Testis (tissue), 2 donors: ENCODE measurements around the gene MDM1.

Experiments used
- POLR2A ChIP-seq: fragments of 450-650 bp; IDR thresholded peaks from one replicate; pipeline ENCODE4 v1.6.1; 2017; ENCODE audit warnings: antibody characterized with exemption, mild to moderate bottlenecking, moderate library complexity
- TF ChIP-seq, protein P1 (sequence below), 3 experiments: fragments of 450-650 bp in 2 of 3; fragments of 200-600 bp in 1 of 3; sonication (generic) in 1 of 3; IDR thresholded peaks; one replicate each; pipeline ENCODE4 v1.5.1; 2016 to 2019; ENCODE audit warnings: antibody characterized with exemption in 3 of 3, mild to moderate bottlenecking in 2 of 3, moderate library complexity in 1 of 3

DNA sequence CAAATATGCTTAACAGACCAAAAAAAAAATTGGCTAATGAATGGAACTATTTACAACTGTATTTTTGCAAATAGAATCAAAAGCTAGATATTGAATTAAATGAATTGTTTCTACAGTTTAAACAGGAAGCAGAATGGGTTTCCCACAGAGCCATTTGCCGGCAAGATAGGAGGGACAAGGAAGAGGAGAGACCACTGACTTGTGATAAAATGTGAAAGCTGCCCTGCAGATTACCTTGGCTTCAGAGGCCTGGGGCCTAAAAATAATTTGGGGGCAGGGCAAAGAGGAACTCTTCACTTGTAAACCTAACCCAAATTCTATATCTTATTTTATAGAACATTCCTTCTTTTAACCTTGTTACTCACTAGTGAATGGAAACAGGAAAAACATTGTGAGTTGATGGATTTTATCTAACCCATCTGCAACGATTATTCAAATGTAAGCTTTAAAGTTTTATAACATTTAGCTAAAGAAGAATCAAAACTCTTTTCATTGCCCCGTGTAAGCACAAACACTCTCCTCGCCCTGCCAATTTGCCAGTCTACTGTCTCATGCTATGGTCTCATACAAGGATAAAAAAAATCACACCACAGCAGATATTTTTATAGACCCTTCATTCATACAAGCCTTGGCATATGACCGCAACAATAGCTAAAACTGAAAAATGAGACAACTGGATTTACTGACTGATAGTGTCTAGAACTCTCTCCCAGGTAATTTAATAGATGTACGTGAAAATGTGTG lies 49.5 kb upstream of the MDM1 start:
- no peak for TF ChIP-seq POLR2A
- TF ChIP-seq, protein P1, sequence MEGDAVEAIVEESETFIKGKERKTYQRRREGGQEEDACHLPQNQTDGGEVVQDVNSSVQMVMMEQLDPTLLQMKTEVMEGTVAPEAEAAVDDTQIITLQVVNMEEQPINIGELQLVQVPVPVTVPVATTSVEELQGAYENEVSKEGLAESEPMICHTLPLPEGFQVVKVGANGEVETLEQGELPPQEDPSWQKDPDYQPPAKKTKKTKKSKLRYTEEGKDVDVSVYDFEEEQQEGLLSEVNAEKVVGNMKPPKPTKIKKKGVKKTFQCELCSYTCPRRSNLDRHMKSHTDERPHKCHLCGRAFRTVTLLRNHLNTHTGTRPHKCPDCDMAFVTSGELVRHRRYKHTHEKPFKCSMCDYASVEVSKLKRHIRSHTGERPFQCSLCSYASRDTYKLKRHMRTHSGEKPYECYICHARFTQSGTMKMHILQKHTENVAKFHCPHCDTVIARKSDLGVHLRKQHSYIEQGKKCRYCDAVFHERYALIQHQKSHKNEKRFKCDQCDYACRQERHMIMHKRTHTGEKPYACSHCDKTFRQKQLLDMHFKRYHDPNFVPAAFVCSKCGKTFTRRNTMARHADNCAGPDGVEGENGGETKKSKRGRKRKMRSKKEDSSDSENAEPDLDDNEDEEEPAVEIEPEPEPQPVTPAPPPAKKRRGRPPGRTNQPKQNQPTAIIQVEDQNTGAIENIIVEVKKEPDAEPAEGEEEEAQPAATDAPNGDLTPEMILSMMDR (IDR thresholded peaks at IDR 0.05), result no peak
